MM.1S (cell line): ENCODE data around the gene LTBP1.

Experiments used
- DNase-seq: peaks from one replicate; pipeline ENCODE4 v3.0.0-alpha.2; 2015
- H2AFZ ChIP-seq: fragments of 300-600 bp; sonication (generic); 2 replicates; pipeline ENCODE4 v1.6.0; 2016; ENCODE audit warnings: antibody characterized with exemption, low read length
- H3F3A ChIP-seq: fragments of 300-600 bp; sonication (generic); 2 replicates; pipeline ENCODE4 v1.6.1; 2016; ENCODE audit warnings: mild to moderate bottlenecking, antibody characterized with exemption, low read length, moderate library complexity, mixed read lengths; ENCODE audit not compliant: insufficient read depth
- H3K27ac ChIP-seq: fragments of 300-600 bp; sonication (generic); 2 replicates; pipeline ENCODE4 v1.5.1; 2016; ENCODE audit warnings: mild to moderate bottlenecking, low read length
- H3K27me3 ChIP-seq: fragments of 300-600 bp; sonication (generic); replicated peaks from 2 replicates; pipeline ENCODE4 v1.6.0; 2016; ENCODE audit warnings: low read length; ENCODE audit not compliant: insufficient read depth
- H3K36me3 ChIP-seq: fragments of 300-600 bp; sonication (generic); replicated peaks from 2 replicates; pipeline ENCODE4 v1.6.1; 2016; ENCODE audit warnings: mild to moderate bottlenecking, low read length, mixed read lengths; ENCODE audit not compliant: insufficient read depth
- H3K4me1 ChIP-seq: fragments of 300-600 bp; sonication (generic); 2 replicates; pipeline ENCODE4 v1.6.1; 2016; ENCODE audit warnings: low read length, mixed read lengths
- H3K4me2 ChIP-seq: fragments of 300-600 bp; sonication (generic); 2 replicates; pipeline ENCODE4 v1.6.0; 2016; ENCODE audit warnings: low read depth, low read length
- H3K4me3 ChIP-seq: fragments of 300-600 bp; sonication (generic); 2 replicates; pipeline ENCODE4 v1.5.1; 2016; ENCODE audit warnings: low read length, mixed read lengths
- H3K79me2 ChIP-seq: fragments of 300-600 bp; sonication (generic); 2 replicates; pipeline ENCODE4 v1.6.1; 2016; ENCODE audit warnings: mixed run types, low read length, mixed read lengths
- H3K9ac ChIP-seq: fragments of 300-600 bp; sonication (generic); 2 replicates; pipeline ENCODE4 v1.6.1; 2016; ENCODE audit warnings: low read length, mixed read lengths
- H3K9me2 ChIP-seq: fragments of 300-600 bp; sonication (generic); replicated peaks from 2 replicates; pipeline ENCODE4 v1.6.1; 2016; ENCODE audit warnings: mild to moderate bottlenecking, low read length, mixed read lengths; ENCODE audit not compliant: insufficient read depth
- H3K9me3 ChIP-seq: fragments of 300-600 bp; sonication (generic); replicated peaks from 2 replicates; pipeline ENCODE4 v1.6.1; 2016; ENCODE audit warnings: mild to moderate bottlenecking, low read length, mixed read lengths; ENCODE audit not compliant: insufficient read depth
- H4K20me1 ChIP-seq: fragments of 300-600 bp; sonication (generic); 2 replicates; pipeline ENCODE4 v1.6.1; 2016; ENCODE audit warnings: mild to moderate bottlenecking, low read length, moderate library complexity, mixed read lengths; ENCODE audit not compliant: insufficient read depth
- CTCF ChIP-seq: fragments of 300-600 bp; sonication (generic); IDR thresholded peaks from 2 replicates; pipeline ENCODE4 v1.5.1; 2016; ENCODE audit warnings: antibody characterized with exemption, low read length, mixed read lengths
- EZH2 ChIP-seq: fragments of 300-600 bp; sonication (generic); optimal IDR thresholded peaks from 2 replicates; pipeline ENCODE3; 2017; ENCODE audit warnings: low read depth, mild to moderate bottlenecking, antibody characterized with exemption, low read length, mixed read lengths
- EZH2phosphoT487 ChIP-seq: fragments of 300-600 bp; sonication (generic); IDR thresholded peaks from 2 replicates; pipeline ENCODE4 v1.6.1; 2018; ENCODE audit warnings: antibody characterized with exemption, low read length

The LTBP1 gene

GRCh38 chr2:33322612-33323011, 375.9 kb downstream of the LTBP1 start:
- no peak overlapping the region for H3K9ac ChIP-seq
- no peak overlapping the region for H3K4me2 ChIP-seq
- no peaks in the 10 kb centered on the region for H3K27me3 ChIP-seq
- no peak for TF ChIP-seq EZH2
- TF ChIP-seq EZH2phosphoT487 = no peak
- no peak for TF ChIP-seq CTCF
- no peak for DNase-seq
- no peaks in the 10 kb centered on the region for H3F3A ChIP-seq
- no peaks in the 10 kb centered on the region for H3K79me2 ChIP-seq
- H3K4me3 ChIP-seq = no peak overlapping the region
- H3K9me2 ChIP-seq = no peaks in the 10 kb centered on the region
- H4K20me1 ChIP-seq = no peaks in the 10 kb centered on the region
- H3K4me1 ChIP-seq = no peaks in the 10 kb centered on the region
- H3K36me3 ChIP-seq = no peaks in the 10 kb centered on the region
- no peaks in the 10 kb centered on the region for H3K9me3 ChIP-seq
- H3K27ac ChIP-seq = no peak overlapping the region
- no peak overlapping the region for H2AFZ ChIP-seq

GRCh38 chr2:33323957-33324356, 377.2 kb downstream of the LTBP1 start:
- H3K4me2 ChIP-seq = no peak overlapping the region
- no peak overlapping the region for H3K27ac ChIP-seq
- H3F3A ChIP-seq = no peaks in the 10 kb centered on the region
- no peak overlapping the region for H3K9ac ChIP-seq
- TF ChIP-seq CTCF = no peak
- H3K4me1 ChIP-seq = no peaks in the 10 kb centered on the region
- H3K9me3 ChIP-seq = no peaks in the 10 kb centered on the region
- no peaks in the 10 kb centered on the region for H3K79me2 ChIP-seq
- no peaks in the 10 kb centered on the region for H3K9me2 ChIP-seq
- H4K20me1 ChIP-seq = no peaks in the 10 kb centered on the region
- DNase-seq = no peak
- no peak overlapping the region for H2AFZ ChIP-seq
- H3K27me3 ChIP-seq = no peaks in the 10 kb centered on the region
- no peak overlapping the region for H3K4me3 ChIP-seq
- no peaks in the 10 kb centered on the region for H3K36me3 ChIP-seq

- DNase-seq = no peak
- H3K79me2 ChIP-seq = no peaks in the 10 kb centered on the region
- H3K9me2 ChIP-seq = no peaks in the 10 kb centered on the region
- H3K27ac ChIP-seq = no peak overlapping the region
- no peaks in the 10 kb centered on the region for H4K20me1 ChIP-seq
- H3K9ac ChIP-seq = no peak overlapping the region
- H3K36me3 ChIP-seq = no peaks in the 10 kb centered on the region
- no peak overlapping the region for H3K4me3 ChIP-seq
- no peak for TF ChIP-seq EZH2phosphoT487
- no peak for TF ChIP-seq EZH2
- TF ChIP-seq CTCF = no peak
- H3F3A ChIP-seq = no peaks in the 10 kb centered on the region
- no peaks in the 10 kb centered on the region for H3K9me3 ChIP-seq
- no peak overlapping the region for H2AFZ ChIP-seq
- no peaks in the 10 kb centered on the region for H3K4me1 ChIP-seq
- H3K27me3 ChIP-seq = no peaks in the 10 kb centered on the region
- H3K4me2 ChIP-seq = no peak overlapping the region
Observed at GRCh38 chr2:33326100-33326499, 379.3 kb downstream of the LTBP1 start.

GRCh38 chr2:33333433-33333832, 386.7 kb downstream of the LTBP1 start:
- Histone ChIP-seq H3F3A (no peaks in the 10 kb centered on the region), H3K4me2 (no peak overlapping the region), H3K27me3 (no peaks in the 10 kb centered on the region), H3K4me3 (no peak overlapping the region), H3K9ac (no peak overlapping the region), H2AFZ (no peak overlapping the region), H3K9me2 (no peaks in the 10 kb centered on the region), H3K27ac (no peak overlapping the region), H3K9me3 (no peaks in the 10 kb centered on the region), H3K4me1 (no peaks in the 10 kb centered on the region), H3K36me3 (no peaks in the 10 kb centered on the region), H3K79me2 (no peaks in the 10 kb centered on the region), H4K20me1 (no peaks in the 10 kb centered on the region)
- DNase-seq = no peak
- TF ChIP-seq CTCF (no peak), EZH2 (no peak), EZH2phosphoT487 (no peak)
